HG03442 (cell line): Measurements from ENCODE around the gene TP73.

Source experiments
- ATAC-seq: cut with Tn5 transposase; IDR thresholded peaks from one replicate; pipeline ENCODE4 v1.9.1; 2021; ENCODE audit warnings: mild to moderate bottlenecking, moderate library complexity; ENCODE audit not compliant: unreplicated experiment

The TP73 gene

GRCh38 chr1:3756394-3756793 lies 104.1 kb downstream of the TP73 start:
- no peak for ATAC-seq

DNA sequence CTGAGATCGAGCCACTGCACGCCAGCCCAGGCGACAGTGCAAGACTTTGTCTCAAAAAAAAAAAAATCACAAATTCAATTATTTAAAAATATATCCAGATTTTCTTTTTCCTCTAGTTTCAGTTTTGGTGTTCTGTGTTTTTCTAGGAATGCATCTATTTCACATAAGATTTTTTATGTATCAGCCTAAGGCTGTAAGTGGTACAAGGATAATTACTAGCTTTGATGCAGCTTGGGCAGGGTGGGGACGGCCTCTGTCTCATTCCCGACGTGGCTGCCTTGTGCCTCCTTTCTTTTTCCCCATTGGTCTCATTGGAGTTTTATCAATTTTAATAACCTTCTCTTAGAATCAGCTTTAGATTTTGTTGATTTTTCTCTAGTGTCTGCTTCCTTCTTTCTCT lies 106.8 kb downstream of the TP73 start:
- ATAC-seq, result no peak

GRCh38 chr1:3759796-3760195 lies 107.5 kb downstream of the TP73 start:
- ATAC-seq, result no peak

GRCh38 chr1:3761296-3762010 lies 109.1 kb downstream of the TP73 start:
- ATAC-seq, result no peak

DNA sequence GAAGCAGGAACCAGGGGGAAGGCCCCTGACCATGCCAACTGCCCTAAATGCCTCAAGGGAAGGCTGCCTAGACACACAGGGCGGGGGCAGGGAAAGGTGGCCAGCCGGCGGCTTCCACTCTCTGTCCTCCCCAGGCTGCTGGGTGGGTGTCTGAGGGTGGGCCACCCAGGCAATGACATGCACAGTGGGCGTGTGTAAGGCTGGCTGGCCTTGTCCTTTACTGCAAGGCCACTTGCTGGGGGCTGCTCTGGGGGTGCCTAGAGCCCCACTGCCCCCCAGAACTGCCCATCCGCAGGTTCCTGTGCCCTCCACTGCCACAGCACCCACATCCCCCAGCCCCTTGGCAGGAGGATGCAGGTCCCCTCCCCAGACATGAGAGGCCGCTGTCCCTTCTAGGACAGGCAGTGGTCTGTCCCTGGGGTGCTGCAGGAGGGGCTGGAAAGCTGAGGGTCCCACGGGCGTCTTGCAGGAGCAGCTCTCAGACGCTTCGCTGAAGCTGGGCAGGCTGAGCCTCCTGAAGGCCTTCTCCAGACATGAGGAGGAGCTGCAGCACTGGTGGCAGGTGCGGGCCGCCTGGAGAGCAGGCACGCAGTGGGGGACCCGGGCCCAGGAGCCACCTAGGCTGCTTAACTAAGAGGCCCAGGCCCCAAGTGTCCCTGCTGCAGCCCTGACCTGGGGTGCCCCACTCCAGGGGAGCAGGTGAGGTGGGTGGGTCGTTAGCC lies 110.0 kb downstream of the TP73 start:
- no peak for ATAC-seq

- no peak for ATAC-seq
These were observed 110.5 kb downstream of the TP73 start for GRCh38 chr1:3762873-3763228.

- ATAC-seq, result no peak
These were observed 111.2 kb downstream of the TP73 start for GRCh38 chr1:3763351-3764125.

GRCh38 chr1:3767328-3767925 lies 115.1 kb downstream of the TP73 start:
- no peak for ATAC-seq

GRCh38 chr1:3768811-3769390 lies 116.6 kb downstream of the TP73 start:
- ATAC-seq, result no peak

DNA sequence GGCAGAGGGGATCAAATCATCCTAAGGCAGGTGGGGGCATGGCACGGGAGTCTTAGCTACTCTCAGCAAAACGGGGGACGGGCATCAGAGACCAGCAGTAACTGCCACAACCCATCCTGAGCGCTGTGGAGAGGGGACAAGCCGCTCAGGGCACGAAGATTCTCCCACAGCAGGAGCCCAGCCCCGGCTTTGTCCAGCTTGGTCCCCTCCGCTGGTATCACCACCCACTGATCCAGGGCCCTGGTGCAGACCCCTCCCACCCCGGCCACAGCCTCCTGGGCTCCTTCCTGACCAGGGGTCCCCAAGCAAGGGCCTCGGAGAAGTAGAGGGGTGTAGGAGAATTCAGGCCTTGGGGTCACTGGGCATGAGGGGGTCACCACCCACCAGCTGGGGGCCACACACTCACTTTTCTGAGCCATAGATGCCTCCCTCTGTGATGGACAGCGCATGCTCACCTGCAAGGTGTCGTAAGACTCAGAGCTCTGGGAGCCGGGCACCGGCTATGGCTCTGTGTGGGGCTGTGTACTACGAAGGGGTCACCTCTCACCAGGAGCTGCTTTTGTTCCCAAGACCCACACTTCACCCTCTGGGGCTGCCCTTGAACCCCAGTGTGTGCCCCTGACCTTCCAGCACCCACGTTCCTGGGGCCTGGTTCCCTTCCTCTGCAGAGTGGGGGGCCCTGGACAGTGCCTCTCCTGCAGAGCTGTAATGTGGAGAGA lies 117.9 kb downstream of the TP73 start:
- ATAC-seq, result no peak

DNA sequence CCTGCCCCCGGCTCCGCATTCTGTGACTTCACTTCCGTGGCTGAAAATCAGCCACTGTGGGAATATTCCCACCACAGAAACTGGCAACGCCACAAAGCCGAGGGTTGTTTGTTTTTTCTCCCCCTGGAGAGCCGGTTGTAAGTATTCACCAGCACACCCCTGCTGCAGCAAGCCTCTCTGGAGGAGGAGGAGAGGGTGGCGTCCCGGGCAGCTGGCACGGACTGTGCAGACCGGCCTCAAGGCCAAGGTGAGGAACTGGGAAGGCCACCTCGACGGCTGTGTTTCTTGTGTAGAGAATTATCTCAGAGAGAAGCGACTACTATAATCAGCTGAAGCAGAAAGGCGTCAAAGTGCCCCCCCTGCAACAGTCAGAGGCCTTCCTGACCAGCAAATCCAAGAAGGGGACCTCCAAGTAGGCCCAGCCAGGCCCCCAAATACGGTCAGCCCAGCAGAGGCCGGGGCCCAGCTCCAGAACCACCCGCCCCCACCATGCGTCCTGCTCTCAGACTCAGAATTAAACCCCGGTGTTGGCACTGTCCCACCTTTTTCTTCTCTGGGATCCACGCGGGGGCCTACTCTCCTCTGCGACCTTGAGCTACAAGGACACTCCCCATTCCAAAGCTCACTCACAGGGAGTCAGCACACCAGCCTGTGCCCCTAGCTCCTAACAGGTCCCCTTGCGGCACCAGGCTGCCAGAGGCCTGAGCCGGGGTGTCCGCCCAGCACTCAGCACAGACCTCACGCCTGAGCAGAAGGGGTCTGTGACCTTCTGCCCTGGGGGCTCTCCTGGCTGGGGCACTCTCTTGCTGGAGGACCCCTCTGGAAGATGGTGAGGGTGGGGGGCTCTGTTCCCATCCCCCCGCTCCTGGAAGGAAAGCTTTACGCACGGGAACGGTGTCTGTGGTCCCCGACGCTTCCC lies 119.1 kb downstream of the TP73 start:
- no peak for ATAC-seq

DNA sequence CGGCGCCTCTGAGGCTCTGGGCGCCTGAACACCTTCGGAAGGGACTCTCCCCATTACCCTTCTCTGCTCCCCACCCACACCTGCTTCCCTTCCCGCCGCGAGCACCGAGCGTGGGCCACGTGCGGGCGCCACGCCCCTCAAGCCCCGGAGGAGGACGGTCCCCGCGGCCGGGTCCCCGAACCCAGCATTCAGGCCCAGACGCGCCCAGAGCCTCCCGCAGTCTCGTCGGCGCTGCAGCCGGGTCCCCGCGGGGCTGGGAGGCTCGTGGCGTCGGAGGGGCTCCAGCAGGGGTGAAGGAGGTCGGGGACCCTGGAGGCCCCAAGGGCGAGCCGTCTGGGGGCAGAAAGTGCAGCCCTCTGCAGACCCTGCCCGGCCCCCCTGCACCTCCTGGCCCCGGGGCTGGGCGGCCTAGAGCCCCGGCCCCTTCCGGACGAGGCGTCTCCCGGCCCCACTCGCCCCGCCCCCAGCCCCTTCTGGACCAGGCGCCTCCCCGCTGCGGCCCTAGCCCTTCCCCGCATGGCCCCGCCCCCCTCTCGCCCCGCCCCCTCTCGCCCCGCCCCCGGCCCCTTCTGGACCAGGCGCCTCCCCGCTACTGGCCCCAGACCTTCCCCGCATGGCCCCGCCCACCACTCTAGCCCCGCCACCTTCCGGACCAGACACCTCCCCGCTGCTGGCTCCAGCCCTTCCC lies 119.9 kb downstream of the TP73 start:
- peak; percentile 40 for ATAC-seq

DNA sequence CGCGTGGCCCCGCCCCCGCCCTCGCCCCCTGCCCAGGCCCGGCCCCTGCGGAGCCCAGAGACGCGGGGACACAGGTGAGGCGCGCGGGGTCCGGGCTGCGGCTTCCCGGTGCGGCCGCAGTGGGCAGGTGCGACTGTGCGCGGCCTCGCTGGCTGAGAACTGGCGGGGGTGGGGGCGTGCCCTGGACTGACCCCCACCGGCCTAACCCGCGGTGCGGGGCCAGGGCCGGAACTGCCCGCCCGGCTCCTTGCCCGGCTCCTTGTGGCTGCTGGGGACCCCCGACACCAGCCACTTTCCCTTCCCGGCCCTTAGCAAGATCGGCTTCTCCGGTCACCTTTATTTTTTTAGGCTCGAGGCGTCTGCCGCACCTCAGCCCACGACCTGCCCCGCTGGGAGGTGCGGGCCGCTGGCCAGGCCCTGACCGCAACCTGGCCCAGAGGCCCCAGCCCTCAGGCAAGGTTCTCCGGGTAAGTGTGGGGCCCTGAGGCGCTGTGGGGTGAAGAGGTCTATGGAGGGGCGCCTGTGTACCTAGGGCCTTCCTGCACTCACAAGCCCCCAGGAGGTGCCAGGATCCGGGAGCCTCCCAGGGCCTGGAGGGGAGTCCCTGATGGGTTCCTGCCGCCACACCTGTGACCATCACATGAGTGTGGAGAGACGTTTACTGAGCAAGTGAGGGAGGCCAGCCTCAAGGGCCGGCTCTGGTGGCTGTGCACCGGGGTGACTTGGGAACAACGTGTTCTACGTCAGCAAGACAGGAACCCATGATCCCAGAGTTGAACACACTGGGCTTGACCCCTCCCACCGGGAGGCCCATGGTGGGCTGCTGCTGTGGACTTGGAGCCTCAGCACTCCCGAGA lies 120.6 kb downstream of the TP73 start, which contains the start of gene SMIM1:
SMIM1 (plus strand) TSS at position 35 of the 857 bp plus-strand sequence. CDS start 2,625 bp downstream, outside the sequence.
- peak; percentile 1 for ATAC-seq

GRCh38 chr1:3773572-3774275 lies 121.4 kb downstream of the TP73 start:
- no peak for ATAC-seq

DNA sequence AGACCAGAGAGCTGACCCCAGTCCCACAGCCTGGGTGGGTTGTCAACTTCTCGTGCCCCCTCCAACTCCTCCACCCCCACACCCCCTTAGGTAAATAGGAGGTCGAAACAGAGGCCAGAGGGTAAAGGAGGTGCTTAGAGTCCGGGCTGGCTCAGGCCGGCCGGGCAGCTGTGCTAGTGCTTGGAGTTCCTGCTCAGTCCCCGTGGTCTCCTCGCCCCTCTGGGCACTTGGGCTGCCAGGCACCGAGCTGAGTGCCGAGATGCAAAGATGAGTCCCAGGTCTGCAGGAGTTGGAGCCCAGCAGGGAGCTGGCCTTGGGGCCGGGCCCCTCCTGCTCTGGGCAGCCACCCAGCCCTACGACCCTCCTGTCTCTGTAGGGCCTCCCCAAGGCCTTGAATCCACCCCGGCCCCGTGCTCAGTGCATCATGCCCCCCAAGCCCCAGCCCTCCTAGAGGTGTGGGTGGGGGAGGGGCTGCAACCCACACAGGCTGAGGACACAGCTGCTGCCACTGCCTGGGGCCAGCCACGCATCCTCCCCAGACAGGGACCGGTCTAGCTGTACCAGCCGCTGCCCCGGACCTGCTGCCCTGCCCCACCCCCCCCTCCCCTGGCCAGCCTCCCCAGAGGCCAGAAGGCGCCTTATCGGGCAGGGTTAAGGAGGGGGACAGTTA lies 122.1 kb downstream of the TP73 start:
- no peak for ATAC-seq

GRCh38 chr1:3774946-3775489 lies 122.7 kb downstream of the TP73 start:
- ATAC-seq, result no peak
